Epithelial cell of esophagus (primary cell): Measurements from ENCODE around the gene CDK5.

Experiments
- DNase-seq: peaks from one replicate; pipeline ENCODE4 v3.0.0; 2010; ENCODE audit warnings: low read depth
- H3K4me3 ChIP-seq: 2 replicates; pipeline ENCODE4 v1.5.1; 2011; ENCODE audit warnings: mild to moderate bottlenecking, low read length, control low read depth
- TF ChIP-seq, protein P1 (sequence below): IDR thresholded peaks from 2 replicates; pipeline ENCODE4 v1.5.1; 2011; ENCODE audit warnings: low read depth, mild to moderate bottlenecking, low read length, control low read depth, inconsistent platforms; ENCODE audit not compliant: insufficient read depth; ENCODE audit errors: missing control alignments

Gene CDK5

DNA sequence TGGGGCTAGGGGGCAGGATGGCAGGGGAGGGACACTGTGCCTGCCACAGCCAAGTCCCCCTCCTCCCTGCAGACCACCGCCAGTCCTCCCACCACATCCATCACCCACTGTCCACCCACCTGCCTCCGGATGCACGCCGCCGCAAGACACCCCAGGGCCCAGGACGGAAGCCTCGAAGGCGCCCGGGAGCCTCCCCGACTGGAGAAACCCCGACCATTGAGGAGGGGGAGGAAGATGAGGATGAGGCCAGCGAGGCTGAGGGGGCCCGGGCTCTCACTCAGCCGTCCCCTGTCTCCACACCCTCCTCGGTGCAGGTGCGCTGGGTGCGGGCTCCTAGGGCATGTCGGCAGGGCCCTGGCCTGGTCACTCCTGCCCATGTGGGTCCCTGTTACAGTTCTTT lies 6.8 kb upstream of the CDK5 start:
- DNase-seq: no peak
- H3K4me3 ChIP-seq: no peak overlapping the region
- TF ChIP-seq, protein P1, sequence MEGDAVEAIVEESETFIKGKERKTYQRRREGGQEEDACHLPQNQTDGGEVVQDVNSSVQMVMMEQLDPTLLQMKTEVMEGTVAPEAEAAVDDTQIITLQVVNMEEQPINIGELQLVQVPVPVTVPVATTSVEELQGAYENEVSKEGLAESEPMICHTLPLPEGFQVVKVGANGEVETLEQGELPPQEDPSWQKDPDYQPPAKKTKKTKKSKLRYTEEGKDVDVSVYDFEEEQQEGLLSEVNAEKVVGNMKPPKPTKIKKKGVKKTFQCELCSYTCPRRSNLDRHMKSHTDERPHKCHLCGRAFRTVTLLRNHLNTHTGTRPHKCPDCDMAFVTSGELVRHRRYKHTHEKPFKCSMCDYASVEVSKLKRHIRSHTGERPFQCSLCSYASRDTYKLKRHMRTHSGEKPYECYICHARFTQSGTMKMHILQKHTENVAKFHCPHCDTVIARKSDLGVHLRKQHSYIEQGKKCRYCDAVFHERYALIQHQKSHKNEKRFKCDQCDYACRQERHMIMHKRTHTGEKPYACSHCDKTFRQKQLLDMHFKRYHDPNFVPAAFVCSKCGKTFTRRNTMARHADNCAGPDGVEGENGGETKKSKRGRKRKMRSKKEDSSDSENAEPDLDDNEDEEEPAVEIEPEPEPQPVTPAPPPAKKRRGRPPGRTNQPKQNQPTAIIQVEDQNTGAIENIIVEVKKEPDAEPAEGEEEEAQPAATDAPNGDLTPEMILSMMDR: no peak

DNA sequence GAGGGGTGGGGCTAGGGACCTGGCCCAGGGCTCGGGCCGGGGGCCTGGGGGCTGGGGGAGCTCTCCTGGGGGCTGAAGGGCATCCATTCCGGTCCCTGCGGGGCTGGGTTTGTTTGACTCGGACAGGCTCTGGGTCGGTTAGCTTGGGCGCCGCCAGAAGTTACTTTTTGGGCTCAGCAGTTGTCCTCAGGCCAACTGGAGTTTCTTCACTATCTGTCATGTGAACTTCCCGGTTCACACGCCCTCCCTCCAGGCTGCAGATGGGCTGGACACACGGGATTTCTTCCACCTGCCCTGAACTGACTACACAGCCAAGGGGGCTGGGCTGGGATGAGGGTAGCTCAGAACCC lies 5.5 kb upstream of the CDK5 start:
- no peak overlapping the region for H3K4me3 ChIP-seq
- TF ChIP-seq, protein P1: no peak
- DNase-seq: peak; percentile 48

DNA sequence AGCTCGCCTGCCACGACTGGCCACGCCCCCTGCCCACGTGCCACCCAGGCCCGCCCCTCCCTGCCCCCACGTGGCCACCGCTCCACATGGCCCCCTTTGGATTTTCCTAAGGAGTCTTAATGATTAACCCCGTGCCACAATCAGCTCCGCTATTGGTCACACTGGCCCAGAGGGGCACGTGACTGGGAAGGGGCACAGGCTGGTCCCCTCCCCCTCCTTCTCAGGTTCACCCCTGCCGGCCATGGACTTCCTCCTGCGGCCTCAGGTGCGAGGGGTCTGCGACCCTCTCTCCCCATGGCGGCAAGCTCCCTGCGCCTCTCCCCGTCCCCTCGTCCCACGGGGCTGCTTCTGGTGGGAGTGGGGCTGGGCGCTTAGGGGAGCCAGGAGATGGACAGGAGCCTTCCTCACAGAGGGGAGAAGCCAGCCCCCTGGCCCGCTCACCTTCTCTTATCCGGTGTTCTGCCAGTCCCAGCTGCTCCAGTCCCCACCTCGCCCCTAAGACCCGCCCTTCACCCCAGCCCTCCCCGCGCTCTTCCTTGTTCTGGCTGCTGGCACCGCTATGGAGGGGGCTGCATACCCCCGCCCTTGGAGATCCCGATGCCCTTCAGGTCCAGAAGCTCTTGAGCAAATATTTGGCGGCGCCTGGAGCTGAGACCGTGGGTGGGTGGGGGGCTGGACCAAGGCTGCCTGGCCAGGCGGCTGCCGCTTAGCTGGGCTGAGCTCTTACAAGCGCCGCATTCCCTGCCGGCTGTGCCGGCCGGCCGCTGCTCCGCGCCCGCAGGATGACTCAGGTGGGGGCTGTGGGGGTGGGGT lies 4.9 kb upstream of the CDK5 start:
- DNase-seq: peak; percentile 63
- TF ChIP-seq, protein P1: no peak
- H3K4me3 ChIP-seq: peak overlapping the region; percentile 27

GRCh38 chr7:151062111-151062398 lies 4.4 kb upstream of the CDK5 start:
- no peak for DNase-seq
- TF ChIP-seq, protein P1: no peak
- H3K4me3 ChIP-seq: peak overlapping the region; percentile 10

DNA sequence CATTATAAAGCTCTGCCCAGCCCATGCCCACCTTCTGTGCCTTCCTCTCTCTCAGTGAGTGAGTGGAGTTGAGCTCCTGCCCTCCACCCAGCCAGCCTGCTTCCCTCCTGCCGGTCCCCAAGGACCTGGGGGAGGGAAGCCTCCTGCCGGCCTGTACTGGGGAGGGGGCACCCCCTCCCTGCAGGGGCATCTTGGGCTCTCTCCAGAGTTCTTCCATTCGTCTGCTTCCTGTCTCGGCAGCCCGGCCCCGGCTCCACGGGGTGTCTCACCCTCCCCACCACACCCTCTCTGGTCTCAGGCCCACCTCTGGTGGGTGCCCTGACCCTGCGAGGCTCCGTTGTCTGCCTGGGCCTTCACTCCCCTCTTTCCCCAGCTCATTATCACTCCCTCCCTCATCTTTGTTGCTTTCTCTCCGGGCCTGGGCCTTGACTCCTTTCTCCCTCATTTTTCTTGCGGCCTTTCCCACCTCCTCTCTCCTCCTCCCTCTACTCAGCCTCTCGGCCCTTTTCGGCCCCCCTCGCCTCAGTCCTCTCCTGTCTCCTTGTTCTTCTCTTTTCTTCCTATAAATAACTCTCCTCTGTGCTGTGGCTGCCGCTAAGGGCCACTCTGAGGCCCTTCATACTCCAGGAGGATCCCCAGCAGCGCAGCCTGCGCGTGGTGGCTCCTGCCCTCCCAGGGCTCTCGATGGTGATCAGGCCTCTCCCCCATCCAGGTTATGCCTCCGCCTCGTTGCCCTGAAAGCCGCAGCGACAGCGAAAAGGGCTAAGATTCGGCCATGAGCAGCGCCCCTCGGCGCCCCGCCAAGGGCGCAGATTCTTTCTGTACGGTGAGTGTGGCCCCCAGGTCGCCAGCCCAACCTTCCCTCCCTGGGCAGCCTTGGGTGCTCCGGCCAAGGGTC lies 3.8 kb upstream of the CDK5 start:
- TF ChIP-seq, protein P1: no peak
- DNase-seq: no peak
- no peak overlapping the region for H3K4me3 ChIP-seq

DNA sequence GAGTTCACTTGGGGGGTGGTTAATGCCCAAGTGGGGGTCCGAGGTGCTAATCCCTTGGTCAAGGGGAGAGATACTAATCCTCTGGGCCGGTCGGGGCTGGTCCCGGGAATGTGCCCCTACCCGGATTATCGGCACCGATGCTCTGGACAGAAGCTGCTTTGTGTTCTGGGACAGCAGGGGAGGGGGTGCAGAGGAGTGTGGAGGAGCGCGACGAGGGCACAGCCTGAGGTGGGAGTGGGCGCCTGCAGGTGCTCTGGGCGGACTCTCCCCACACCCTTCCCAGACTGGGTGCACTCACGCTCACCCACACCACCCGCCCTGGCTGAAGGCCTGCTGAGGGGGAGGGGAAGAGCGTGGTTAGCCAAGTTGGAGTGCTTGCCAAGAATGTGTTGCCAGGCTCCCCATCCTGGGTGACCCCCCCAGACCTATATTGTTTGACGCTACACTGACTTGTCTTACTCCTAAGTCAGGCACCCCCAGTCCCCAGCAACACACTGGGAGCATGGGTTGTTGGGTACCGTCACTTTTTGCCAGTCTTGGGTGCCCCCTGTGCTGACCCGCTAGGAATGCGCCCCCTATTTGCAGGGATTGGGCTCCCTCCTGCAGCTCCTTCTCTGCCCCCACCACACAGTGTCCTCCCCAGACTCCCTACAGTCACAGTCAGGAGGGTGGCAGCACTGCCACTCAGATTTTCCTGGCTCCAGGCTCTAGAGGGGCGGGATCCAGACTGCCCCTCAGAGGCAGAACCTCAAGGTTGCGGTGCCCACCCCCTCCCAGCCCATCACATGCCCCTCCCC lies 2.9 kb upstream of the CDK5 start:
- TF ChIP-seq, protein P1: no peak
- peak; percentile 37 for DNase-seq
- H3K4me3 ChIP-seq: peak overlapping the region; percentile 96
